ENCODE measurements around the gene ATG7. TPM values are rescaled to one million over a fixed set of nuclear protein-coding genes. Genes with fewer than 3 reads are reported as not detected.
"Not testable (repeated sequence)": the region's sequence is repeated elsewhere in the genome, so short reads cannot be mapped to it uniquely, and the experiment has no call there.

ATG7 gene
- polyA plus RNA-seq, 6 donors from 2014 or later, result 15.5 to 36.9 (median 18.4) TPM

DNA sequence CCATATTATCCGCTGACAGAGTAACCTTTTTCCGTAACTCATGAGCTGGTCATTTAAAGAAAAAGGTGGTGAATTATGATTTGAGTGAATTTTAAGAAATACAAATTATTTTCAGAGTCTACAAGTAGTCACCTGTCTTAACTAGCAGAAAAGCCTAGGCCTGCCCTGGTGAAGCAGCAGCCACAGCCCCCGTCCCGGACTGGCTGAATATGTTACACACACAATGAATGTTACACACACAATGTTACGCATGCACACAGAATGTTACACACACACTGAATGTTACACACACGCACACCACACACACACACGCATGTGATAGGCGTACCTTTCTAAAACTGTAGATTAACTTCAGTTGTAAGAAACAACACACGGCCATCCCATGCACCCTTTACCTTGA is 293.7 kb downstream of the ATG7 start:
- Mint-ChIP-seq H3K4me3 (no peak overlapping the region), H3K4me1 (peaks cover 2 to 18% (median 9%) of the 10 kb centered on the region in 3 donors), H3K9me3 (no peaks in the 10 kb centered on the region), H3K36me3 (peaks cover 4 to 21% of the 10 kb centered on the region in 2 donors), H3K27me3 (no peaks in the 10 kb centered on the region), H3K27ac (peak overlapping the region in 2 of 6 donors; percentile 7 to 52)
- no peak for ATAC-seq (ENCODE audit: low read depth in 2 of 2)
- no peak for DNase-seq

DNA sequence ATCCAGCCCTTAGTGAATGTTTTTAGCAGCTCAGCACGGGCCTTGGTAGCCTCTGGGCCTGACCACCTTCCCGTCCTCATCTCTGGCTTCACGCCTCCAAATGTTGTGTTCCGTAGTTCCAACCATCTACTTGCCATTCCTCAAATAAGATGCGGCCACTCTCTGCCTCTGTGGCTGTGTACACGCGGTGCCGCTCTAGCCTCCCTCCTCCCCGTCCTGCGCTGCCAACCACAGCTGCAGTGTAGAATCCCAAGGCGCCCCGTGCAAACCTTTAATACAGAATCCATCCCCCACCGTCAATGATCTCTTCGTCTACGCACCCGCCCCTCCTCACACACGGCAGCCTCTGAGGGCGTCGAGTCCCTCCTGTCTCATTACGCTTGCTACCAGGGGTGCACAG is 294.3 kb downstream of the ATG7 start:
- DNase-seq, result no peak
- no peak for ATAC-seq (ENCODE audit: low read depth in 2 of 2)
- peaks cover 4 to 21% of the 10 kb centered on the region in 2 donors for H3K36me3 Mint-ChIP-seq

GRCh38 chr3:11566916-11567315 is 294.7 kb downstream of the ATG7 start:
- peaks cover 2 to 18% (median 9%) of the 10 kb centered on the region in 3 donors for H3K4me1 Mint-ChIP-seq
- H3K27me3 Mint-ChIP-seq, result no peaks in the 10 kb centered on the region
- H3K9me3 Mint-ChIP-seq, result no peaks in the 10 kb centered on the region
- peak overlapping the region in 1 of 6 donors; percentile 8 for H3K27ac Mint-ChIP-seq
- no peak overlapping the region for H3K4me3 Mint-ChIP-seq
- DNase-seq, result no peak
- no peak for ATAC-seq (ENCODE audit: low read depth in 2 of 2)
- H3K36me3 Mint-ChIP-seq, result peaks cover 4 to 21% of the 10 kb centered on the region in 2 donors

More for the DNA sequence above, 294.3 kb downstream of the ATG7 start:
- Mint-ChIP-seq H3K9me3 (no peaks in the 10 kb centered on the region), H3K27me3 (no peaks in the 10 kb centered on the region), H3K27ac (no peak overlapping the region), H3K4me3 (no peak overlapping the region), H3K4me1 (peaks cover 2 to 18% (median 9%) of the 10 kb centered on the region in 3 donors)

DNA sequence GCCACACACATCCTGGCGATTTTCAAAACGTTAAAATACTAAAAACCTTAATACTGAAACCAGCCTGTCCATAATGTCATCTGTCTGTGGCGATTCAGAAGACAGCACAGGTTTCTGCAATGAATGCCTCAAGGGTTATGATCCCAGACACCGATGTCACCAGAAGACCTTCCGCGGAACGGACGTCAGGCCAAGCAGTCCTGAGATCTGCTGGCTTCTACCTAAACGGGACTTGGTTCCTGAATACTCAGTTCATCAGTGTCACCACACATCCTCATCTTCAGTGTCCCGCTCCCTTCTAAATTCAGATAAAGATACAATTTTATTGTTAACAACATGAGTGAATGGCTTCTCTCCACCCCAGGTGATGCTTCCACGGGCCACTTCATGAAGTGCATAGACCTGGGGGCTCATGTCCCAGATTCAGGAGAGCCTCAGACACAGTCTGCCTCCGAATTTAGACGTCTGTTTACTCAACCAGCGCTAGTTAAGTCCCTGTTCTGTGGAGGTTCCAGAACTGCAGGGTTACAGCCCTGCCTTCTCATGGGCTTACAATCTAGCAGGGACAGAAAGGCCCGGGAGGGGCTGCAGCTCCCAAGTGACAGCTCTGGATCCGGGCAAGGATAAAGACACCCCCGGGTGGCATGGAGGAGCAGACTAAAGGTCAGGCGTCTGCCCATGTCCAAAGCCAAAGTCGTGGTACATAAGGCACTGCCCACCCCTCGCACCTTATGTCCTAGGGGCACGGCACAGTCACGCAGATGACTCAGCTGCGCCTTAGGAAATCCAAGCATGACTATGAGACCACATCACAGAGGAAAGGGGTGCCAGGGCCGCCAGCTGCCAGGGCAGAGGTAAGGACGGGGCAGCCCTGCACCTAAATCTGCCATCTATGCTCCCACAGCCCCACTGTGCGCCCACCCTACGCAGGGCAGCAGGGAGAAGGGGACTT is 295.6 kb downstream of the ATG7 start:
- H3K36me3 Mint-ChIP-seq, result peaks cover 4 to 21% of the 10 kb centered on the region in 2 donors
- no peak for DNase-seq
- no peak for ATAC-seq (ENCODE audit: low read depth in 2 of 2)
- peaks cover 2 to 18% (median 9%) of the 10 kb centered on the region in 3 donors for H3K4me1 Mint-ChIP-seq
- H3K27me3 Mint-ChIP-seq, result no peaks in the 10 kb centered on the region
- peak overlapping the region in 4 of 6 donors; percentile 47 to 63 (median 58) for H3K27ac Mint-ChIP-seq
- H3K4me3 Mint-ChIP-seq, result peak overlapping the region in 2 of 8 donors; percentile 10 to 16
- no peaks in the 10 kb centered on the region for H3K9me3 Mint-ChIP-seq

GRCh38 chr3:11568503-11569155 is 296.4 kb downstream of the ATG7 start:
- H3K27ac Mint-ChIP-seq, result peak overlapping the region in 3 of 6 donors; percentile 16 to 42 (median 22)
- no peaks in the 10 kb centered on the region for H3K9me3 Mint-ChIP-seq
- H3K4me1 Mint-ChIP-seq, result peaks cover 2 to 18% (median 10%) of the 10 kb centered on the region in 3 donors
- DNase-seq (no peak), ATAC-seq (ENCODE audit: low read depth in 2 of 2) (no peak)
- no peaks in the 10 kb centered on the region for H3K27me3 Mint-ChIP-seq
- no peak overlapping the region for H3K4me3 Mint-ChIP-seq
- peaks cover 1 to 23% of the 10 kb centered on the region in 2 donors for H3K36me3 Mint-ChIP-seq

DNA sequence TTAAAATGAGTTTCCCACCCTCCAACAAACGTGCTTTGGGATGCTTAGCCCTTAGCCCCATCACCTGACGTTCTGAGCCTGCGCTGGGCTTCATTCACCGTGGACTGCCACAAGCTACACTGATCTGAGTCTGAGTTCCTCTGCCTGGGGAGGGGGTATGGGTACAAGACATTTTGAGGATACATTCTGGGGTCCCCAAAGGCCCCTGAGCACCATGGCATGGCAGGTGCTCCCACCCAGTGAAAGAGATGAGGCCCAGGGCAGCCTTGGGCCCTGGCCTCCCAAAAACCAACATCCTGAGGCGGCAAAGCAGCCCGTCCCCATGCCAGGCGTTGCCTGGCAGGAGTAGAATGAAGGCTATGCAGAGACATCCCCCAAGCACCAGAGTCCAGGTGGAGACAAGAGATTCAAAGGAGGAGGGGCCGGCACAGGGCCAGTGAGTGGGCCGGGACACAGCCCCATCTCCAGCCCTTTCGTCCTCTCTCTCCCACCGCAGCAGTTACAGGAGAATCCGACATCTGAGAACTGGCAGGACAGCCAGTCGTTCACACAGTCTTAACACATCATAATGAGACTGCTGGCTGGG is 297.1 kb downstream of the ATG7 start:
- H3K4me3 Mint-ChIP-seq, result no peak overlapping the region
- peaks cover 4 to 18% (median 14%) of the 10 kb centered on the region in 3 donors for H3K4me1 Mint-ChIP-seq
- H3K9me3 Mint-ChIP-seq, result no peaks in the 10 kb centered on the region
- peak overlapping the region in 3 of 6 donors; percentile 26 to 88 (median 85) for H3K27ac Mint-ChIP-seq
- ATAC-seq (ENCODE audit: low read depth in 2 of 2) (no peak), DNase-seq (no peak)
- no peaks in the 10 kb centered on the region for H3K27me3 Mint-ChIP-seq
- H3K36me3 Mint-ChIP-seq, result peaks cover under 1 to 24% of the 10 kb centered on the region in 2 donors

DNA sequence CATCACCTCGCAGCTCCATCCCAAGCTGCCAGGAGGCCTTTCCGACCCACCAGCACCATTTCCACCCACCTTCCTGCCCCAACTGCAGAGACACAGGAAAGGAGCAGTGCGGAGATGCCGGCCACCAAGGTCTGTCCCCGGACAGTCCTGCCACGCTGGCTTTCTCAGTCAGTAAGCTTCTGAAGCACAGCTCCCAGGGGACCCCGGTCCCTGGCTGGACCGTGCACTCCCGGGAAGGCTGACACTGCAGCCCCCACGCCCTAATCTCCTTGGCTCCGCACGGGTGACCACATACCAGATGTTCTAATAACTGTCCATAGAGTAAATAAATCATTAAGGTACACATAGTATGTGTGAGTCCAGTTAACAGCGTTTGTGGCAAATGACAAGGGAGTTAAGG is 298.1 kb downstream of the ATG7 start:
- DNase-seq (no peak), ATAC-seq (ENCODE audit: low read depth in 2 of 2) (no peak)
- H3K9me3 Mint-ChIP-seq, result no peaks in the 10 kb centered on the region
- H3K4me3 Mint-ChIP-seq, result no peak overlapping the region
- H3K27me3 Mint-ChIP-seq, result no peaks in the 10 kb centered on the region
- peak overlapping the region in 1 of 6 donors; percentile 15 for H3K27ac Mint-ChIP-seq
- peaks cover 5 to 18% (median 16%) of the 10 kb centered on the region in 3 donors for H3K4me1 Mint-ChIP-seq
- H3K36me3 Mint-ChIP-seq, result peaks cover 7 to 24% of the 10 kb centered on the region in 2 donors

GRCh38 chr3:11570789-11571495 is 298.7 kb downstream of the ATG7 start:
- Mint-ChIP-seq H3K27ac (peak overlapping the region in 2 of 6 donors; percentile 87 to 91), H3K36me3 (peaks cover 7 to 24% of the 10 kb centered on the region in 2 donors), H3K4me3 (no peak overlapping the region), H3K4me1 (peaks cover 11 to 18% (median 16%) of the 10 kb centered on the region in 3 donors), H3K9me3 (no peaks in the 10 kb centered on the region), H3K27me3 (no peaks in the 10 kb centered on the region)
- ATAC-seq (ENCODE audit: low read depth in 2 of 2) (no peak), DNase-seq (no peak)

- not testable (repeated sequence) for H3K27ac Mint-ChIP-seq; H3K4me3 Mint-ChIP-seq; ATAC-seq (ENCODE audit: low read depth in 2 of 2); H3K27me3 Mint-ChIP-seq; H3K9me3 Mint-ChIP-seq; DNase-seq
- peaks cover 7 to 17% of the 10 kb centered on the region in 2 donors for H3K36me3 Mint-ChIP-seq
- peaks cover 26 to 32% (median 26%) of the 10 kb centered on the region in 3 donors for H3K4me1 Mint-ChIP-seq
These were observed 300.5 kb downstream of the ATG7 start for GRCh38 chr3:11572660-11573059.

GRCh38 chr3:11574981-11575669 is 302.9 kb downstream of the ATG7 start:
- ATAC-seq (ENCODE audit: low read depth in 2 of 2) (no peak), DNase-seq (no peak)
- Mint-ChIP-seq H3K4me1 (peaks cover 26 to 37% (median 32%) of the 10 kb centered on the region in 3 donors), H3K27ac (peak overlapping the region in 1 of 6 donors; percentile 47), H3K36me3 (peaks cover 12 to 22% of the 10 kb centered on the region in 2 donors), H3K27me3 (no peaks in the 10 kb centered on the region), H3K9me3 (no peaks in the 10 kb centered on the region), H3K4me3 (no peak overlapping the region)

DNA sequence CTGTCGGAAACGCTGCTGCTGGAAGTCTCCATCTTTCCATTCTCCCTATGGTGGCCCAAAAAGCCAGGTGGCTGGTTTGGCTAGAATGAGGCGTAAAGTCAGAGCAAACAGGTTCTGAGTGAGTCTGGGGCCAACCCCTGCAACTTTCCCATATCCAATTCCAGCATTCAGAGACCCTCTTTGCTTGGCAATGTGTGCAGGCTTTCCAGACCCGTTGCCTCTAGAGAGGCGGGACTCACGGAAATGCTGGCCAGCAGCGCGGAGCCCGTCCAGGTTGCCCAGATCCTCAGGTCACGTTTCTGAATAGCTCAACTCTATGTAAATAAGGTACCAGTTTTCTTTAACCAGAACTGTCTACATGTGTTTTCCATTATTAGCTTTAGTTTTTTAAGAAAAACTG is 303.5 kb downstream of the ATG7 start:
- H3K9me3 Mint-ChIP-seq, result peaks cover 0 to 1% (median 0%) of the 10 kb centered on the region in 7 donors
- peak overlapping the region in 3 of 6 donors; percentile 51 to 80 (median 64) for H3K27ac Mint-ChIP-seq
- no peak for ATAC-seq (ENCODE audit: low read depth in 2 of 2)
- no peak overlapping the region for H3K4me3 Mint-ChIP-seq
- no peaks in the 10 kb centered on the region for H3K27me3 Mint-ChIP-seq
- no peak for DNase-seq
- H3K4me1 Mint-ChIP-seq, result peaks cover 21 to 34% (median 32%) of the 10 kb centered on the region in 3 donors
- peaks cover 16 to 21% of the 10 kb centered on the region in 2 donors for H3K36me3 Mint-ChIP-seq

- peak overlapping the region in 3 of 6 donors; percentile 69 to 84 (median 76) for H3K27ac Mint-ChIP-seq
- H3K4me1 Mint-ChIP-seq, result peaks cover 18 to 37% (median 33%) of the 10 kb centered on the region in 3 donors
These were observed 304.3 kb downstream of the ATG7 start for GRCh38 chr3:11576453-11576852.

More at GRCh38 chr3:11576453-11576852, 304.3 kb downstream of the ATG7 start:
- DNase-seq, result no peak
- Mint-ChIP-seq H3K27me3 (no peaks in the 10 kb centered on the region), H3K4me3 (no peak overlapping the region), H3K36me3 (peaks cover 16 to 19% of the 10 kb centered on the region in 2 donors), H3K9me3 (peaks cover 0 to 1% (median 0%) of the 10 kb centered on the region in 7 donors)
- ATAC-seq (ENCODE audit: low read depth in 2 of 2), result no peak
